Osteocyte (in vitro differentiated cells): ENCODE results near the gene THTPA. TPM values are rescaled to one million over a fixed set of nuclear protein-coding genes. Genes with fewer than 3 reads are reported as not detected.

ENCODE experiments used
- DNase-seq: peaks from one replicate; pipeline ENCODE4 v3.0.0; 2021; ENCODE audit warnings: mixed read lengths; ENCODE audit not compliant: unreplicated experiment; ENCODE audit errors: extremely low spot score
- H3K27ac Mint-ChIP-seq: one replicate; pipeline ENCODE4 v1.8.0; 2021; ENCODE audit warnings: mild to moderate bottlenecking, mixed read lengths; ENCODE audit not compliant: unreplicated experiment
- H3K27me3 Mint-ChIP-seq: one replicate; pipeline ENCODE4 v1.8.0; 2021; ENCODE audit warnings: mixed read lengths; ENCODE audit not compliant: unreplicated experiment
- H3K36me3 Mint-ChIP-seq: one replicate; pipeline ENCODE4 v1.8.0; 2021; ENCODE audit warnings: mixed read lengths; ENCODE audit not compliant: unreplicated experiment
- H3K4me1 Mint-ChIP-seq: one replicate; pipeline ENCODE4 v1.8.0; 2021; ENCODE audit warnings: mixed read lengths; ENCODE audit not compliant: unreplicated experiment
- H3K4me3 Mint-ChIP-seq: one replicate; pipeline ENCODE4 v1.8.0; 2021; ENCODE audit warnings: mild to moderate bottlenecking, moderate library complexity, mixed read lengths; ENCODE audit not compliant: unreplicated experiment
- H3K9me3 Mint-ChIP-seq: one replicate; pipeline ENCODE4 v1.8.0; 2021; ENCODE audit warnings: mixed read lengths; ENCODE audit not compliant: unreplicated experiment
- total RNA-seq: library from RNA; stranded (reverse); gene quantifications from 2 replicates; pipeline ENCODE4 v1.2.1, GENCODE V29; 2021
- TF ChIP-seq, protein P1 (sequence below): fragments of 200-600 bp; sonication (generic); IDR thresholded peaks from 2 replicates; pipeline ENCODE4 v1.5.0; 2021; ENCODE audit warnings: antibody characterized with exemption, mild to moderate bottlenecking, moderate library complexity

The THTPA gene
- total RNA-seq, 1 donor from 2014 or later = 25.7 TPM

DNA sequence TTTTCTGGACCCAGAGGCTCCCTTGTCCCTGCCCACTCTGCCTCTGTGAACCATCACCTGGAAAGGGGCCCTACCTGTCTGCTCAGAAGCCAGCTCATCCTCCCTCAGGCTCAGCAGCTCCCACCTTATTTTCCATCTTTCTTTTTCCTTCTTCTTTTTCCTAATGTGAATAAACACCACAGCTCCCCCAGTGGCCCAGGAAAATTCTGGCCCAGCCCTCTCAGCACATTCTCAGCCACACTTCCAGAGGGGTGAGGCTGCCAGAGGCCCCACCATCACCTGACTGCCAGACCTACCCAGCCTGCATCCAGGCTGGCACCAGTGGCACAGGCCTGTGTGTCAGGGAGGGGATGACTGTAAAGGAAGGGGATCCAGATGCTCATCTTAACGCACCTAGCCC lies 27.5 kb upstream of the THTPA start:
- Mint-ChIP-seq H3K27me3 (no peaks in the 10 kb centered on the region), H3K27ac (no peak overlapping the region), H3K4me1 (no peaks in the 10 kb centered on the region), H3K36me3 (peaks cover 5% of the 10 kb centered on the region), H3K9me3 (no peaks in the 10 kb centered on the region), H3K4me3 (no peak overlapping the region)
- TF ChIP-seq, protein P1, sequence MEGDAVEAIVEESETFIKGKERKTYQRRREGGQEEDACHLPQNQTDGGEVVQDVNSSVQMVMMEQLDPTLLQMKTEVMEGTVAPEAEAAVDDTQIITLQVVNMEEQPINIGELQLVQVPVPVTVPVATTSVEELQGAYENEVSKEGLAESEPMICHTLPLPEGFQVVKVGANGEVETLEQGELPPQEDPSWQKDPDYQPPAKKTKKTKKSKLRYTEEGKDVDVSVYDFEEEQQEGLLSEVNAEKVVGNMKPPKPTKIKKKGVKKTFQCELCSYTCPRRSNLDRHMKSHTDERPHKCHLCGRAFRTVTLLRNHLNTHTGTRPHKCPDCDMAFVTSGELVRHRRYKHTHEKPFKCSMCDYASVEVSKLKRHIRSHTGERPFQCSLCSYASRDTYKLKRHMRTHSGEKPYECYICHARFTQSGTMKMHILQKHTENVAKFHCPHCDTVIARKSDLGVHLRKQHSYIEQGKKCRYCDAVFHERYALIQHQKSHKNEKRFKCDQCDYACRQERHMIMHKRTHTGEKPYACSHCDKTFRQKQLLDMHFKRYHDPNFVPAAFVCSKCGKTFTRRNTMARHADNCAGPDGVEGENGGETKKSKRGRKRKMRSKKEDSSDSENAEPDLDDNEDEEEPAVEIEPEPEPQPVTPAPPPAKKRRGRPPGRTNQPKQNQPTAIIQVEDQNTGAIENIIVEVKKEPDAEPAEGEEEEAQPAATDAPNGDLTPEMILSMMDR = no peak
- no peak for DNase-seq

DNA sequence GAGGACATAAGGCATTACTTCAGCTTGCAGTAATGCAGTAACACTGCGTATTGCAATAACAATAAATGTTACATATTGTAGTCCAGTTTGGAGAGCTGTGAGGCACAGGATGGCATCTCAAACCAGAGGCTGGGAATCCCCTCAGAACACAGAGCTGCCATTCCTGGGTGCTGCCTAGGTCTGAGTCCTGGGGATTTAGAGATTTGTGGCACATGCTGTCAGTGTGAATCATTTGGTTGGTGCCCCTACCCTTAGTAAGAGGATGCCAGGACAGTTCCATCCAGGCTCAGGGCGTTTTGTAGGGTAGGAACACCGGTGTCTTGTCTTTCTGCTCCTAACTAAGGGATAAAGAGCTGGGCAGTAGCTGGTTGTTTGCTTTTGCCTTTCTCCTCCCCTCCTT lies 27.1 kb upstream of the THTPA start:
- TF ChIP-seq, protein P1 = no peak
- no peaks in the 10 kb centered on the region for H3K9me3 Mint-ChIP-seq
- H3K4me3 Mint-ChIP-seq = no peak overlapping the region
- no peaks in the 10 kb centered on the region for H3K4me1 Mint-ChIP-seq
- no peak overlapping the region for H3K27ac Mint-ChIP-seq
- peaks cover 5% of the 10 kb centered on the region for H3K36me3 Mint-ChIP-seq
- no peaks in the 10 kb centered on the region for H3K27me3 Mint-ChIP-seq
- no peak for DNase-seq

DNA sequence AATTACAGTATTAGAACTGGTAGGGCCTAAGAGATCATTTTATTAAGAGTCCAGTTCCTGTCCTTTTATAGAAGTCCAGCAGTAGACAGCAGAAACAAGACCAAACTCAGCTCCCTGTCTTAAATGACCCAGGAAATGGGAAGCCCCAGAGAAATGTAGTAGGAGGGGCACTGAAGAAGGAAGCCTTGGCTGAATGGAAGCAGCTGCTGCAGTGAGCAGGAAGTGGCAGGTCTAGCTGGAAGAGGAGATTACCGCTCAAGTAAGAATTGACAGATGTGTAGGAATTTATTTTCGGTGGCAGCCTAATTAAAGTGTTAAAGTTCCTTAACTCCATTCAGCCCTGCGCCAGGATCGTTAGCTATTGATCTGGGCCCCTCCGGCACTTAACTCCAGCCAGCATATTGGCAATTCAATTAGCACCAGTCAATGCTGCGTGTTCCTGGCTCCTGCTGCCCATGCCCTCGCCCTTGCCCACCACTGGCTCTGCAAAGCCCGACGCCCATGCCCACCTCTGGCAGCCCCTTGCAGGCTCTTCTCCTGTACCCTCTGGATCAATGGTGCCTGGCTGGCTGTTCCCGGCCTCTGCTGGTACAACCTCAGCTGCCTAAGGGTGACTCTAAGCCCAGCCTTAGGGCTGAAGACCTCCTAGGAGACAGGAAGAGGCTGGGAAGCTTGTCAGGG lies 25.6 kb upstream of the THTPA start:
- Mint-ChIP-seq H3K27me3 (no peaks in the 10 kb centered on the region), H3K4me3 (no peak overlapping the region), H3K27ac (no peak overlapping the region), H3K4me1 (no peaks in the 10 kb centered on the region), H3K36me3 (peaks cover 5% of the 10 kb centered on the region), H3K9me3 (no peaks in the 10 kb centered on the region)
- DNase-seq = no peak
- TF ChIP-seq, protein P1 = no peak

GRCh38 chr14:23531391-23531790 lies 24.7 kb upstream of the THTPA start:
- DNase-seq = no peak
- Mint-ChIP-seq H3K36me3 (peaks cover under 1% of the 10 kb centered on the region), H3K9me3 (no peaks in the 10 kb centered on the region), H3K4me1 (no peaks in the 10 kb centered on the region), H3K4me3 (no peak overlapping the region), H3K27ac (no peak overlapping the region), H3K27me3 (no peaks in the 10 kb centered on the region)
- TF ChIP-seq, protein P1 = no peak

GRCh38 chr14:23532658-23533057 lies 23.4 kb upstream of the THTPA start:
- Mint-ChIP-seq H3K4me3 (no peak overlapping the region), H3K27ac (no peak overlapping the region), H3K9me3 (no peaks in the 10 kb centered on the region), H3K36me3 (no peaks in the 10 kb centered on the region), H3K4me1 (no peaks in the 10 kb centered on the region), H3K27me3 (no peaks in the 10 kb centered on the region)
- TF ChIP-seq, protein P1 = no peak
- no peak for DNase-seq
